MG63 (cell line): Measurements from ENCODE around the gene EIF5. TPM values are rescaled to one million over a fixed set of nuclear protein-coding genes. Genes with fewer than 3 reads are reported as not detected.
"Not testable (repeated sequence)": the region's sequence is repeated elsewhere in the genome, so short reads cannot be mapped to it uniquely, and the experiment has no call there.

Source experiments
- DNase-seq: peaks from one replicate; pipeline ENCODE4 v3.0.0-alpha.2; 2020
- H3K27me3 ChIP-seq: fragments of 250-450 bp; sonication (Bioruptor Pico); 2 replicates; pipeline ENCODE4 v1.5.1; 2020; ENCODE audit warnings: mild to moderate bottlenecking, moderate library complexity
- H3K36me3 ChIP-seq: fragments of 250-450 bp; sonication (Bioruptor Pico); 2 replicates; pipeline ENCODE4 v1.5.1; 2020; ENCODE audit warnings: mild to moderate bottlenecking, moderate library complexity
- H3K4me3 ChIP-seq: fragments of 250-450 bp; sonication (Bioruptor Pico); 2 replicates; pipeline ENCODE4 v1.5.1; 2020; ENCODE audit warnings: mild to moderate bottlenecking, moderate library complexity
- H3K9me3 ChIP-seq: fragments of 250-450 bp; sonication (Bioruptor Pico); 2 replicates; pipeline ENCODE4 v1.5.1; 2020; ENCODE audit warnings: mild to moderate bottlenecking, moderate library complexity
- total RNA-seq: library from RNA; depleted of rRNA; stranded (reverse); fragments of >200 nt; shearing (Covaris generic); gene quantifications from 2 replicates; pipeline ENCODE4 v1.2.3, GENCODE V29; 2014; ENCODE audit warnings: low replicate concordance

EIF5 gene
- total RNA-seq, 1 experiment from 2014 or later, result 180 TPM

GRCh38 chr14:103343905-103344797 is 10.1 kb downstream of the EIF5 start:
- H3K9me3 ChIP-seq, result no peaks in the 10 kb centered on the region
- H3K27me3 ChIP-seq, result no peaks in the 10 kb centered on the region
- H3K4me3 ChIP-seq, result no peak overlapping the region
- H3K36me3 ChIP-seq, result peaks cover 49% of the 10 kb centered on the region
- no peak for DNase-seq

DNA sequence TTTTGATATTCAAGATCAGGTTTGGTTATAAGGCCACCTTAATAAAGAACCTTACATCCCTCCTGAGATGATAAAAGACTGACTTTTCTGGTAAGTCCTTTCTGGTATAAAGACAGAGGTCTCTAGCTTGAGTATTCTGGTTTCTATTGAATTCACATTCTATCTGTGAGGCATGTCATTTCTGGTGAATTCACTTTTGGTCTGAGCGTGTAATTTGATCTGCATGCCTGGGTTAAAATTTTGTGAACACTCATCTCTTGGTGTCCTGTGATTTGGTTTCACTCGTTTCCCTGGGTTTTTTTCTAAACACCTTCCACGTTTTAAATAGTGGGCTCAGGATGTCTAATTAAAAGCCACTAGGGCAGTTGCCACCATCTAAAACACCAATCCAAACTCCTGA is 12.2 kb downstream of the EIF5 start:
- no peak overlapping the region for H3K4me3 ChIP-seq
- H3K27me3 ChIP-seq, result no peaks in the 10 kb centered on the region
- peaks cover 28% of the 10 kb centered on the region for H3K36me3 ChIP-seq
- H3K9me3 ChIP-seq, result no peaks in the 10 kb centered on the region
- no peak for DNase-seq

DNA sequence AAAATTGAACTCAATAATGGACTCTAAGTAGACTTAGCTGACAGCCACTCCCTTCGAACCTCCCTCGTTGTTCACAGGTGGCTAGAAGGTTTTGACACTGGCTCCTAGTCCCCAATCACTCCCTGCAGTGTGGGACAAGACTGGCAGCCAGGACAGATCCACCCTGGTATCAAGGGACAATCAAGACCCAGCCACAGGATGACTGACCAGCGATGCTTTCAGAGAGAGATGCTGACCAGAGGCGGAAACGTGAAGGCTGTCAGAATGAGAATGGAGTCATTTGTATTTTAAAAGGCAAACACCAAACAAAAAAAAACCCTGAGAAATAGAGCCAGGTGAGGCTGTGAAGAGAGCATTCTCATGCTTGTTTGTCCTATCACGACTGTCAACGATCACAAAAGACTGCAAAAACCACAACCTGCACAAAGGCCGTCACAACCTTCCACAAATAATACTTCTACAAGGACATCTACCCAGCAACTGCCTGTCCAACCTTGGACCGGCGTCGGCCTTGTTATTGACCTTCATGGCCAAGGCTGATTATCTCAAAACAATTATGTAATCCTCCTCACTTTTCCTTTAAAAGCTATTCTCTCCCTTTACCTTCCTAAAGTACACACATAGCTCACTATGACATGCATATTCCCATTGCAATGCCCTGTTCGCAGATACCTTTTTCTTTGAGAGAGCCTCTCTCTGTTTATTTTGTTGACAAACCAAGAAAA is 13.2 kb downstream of the EIF5 start:
- H3K27me3 ChIP-seq, result no peaks in the 10 kb centered on the region
- H3K9me3 ChIP-seq, result no peaks in the 10 kb centered on the region
- DNase-seq, result no peak
- peaks cover 20% of the 10 kb centered on the region for H3K36me3 ChIP-seq
- H3K4me3 ChIP-seq, result no peak overlapping the region

GRCh38 chr14:103348154-103348553 is 14.1 kb downstream of the EIF5 start:
- DNase-seq, result no peak
- H3K36me3 ChIP-seq, result peaks cover 11% of the 10 kb centered on the region
- H3K27me3 ChIP-seq, result no peaks in the 10 kb centered on the region
- H3K4me3 ChIP-seq, result no peak overlapping the region
- H3K9me3 ChIP-seq, result no peaks in the 10 kb centered on the region

DNA sequence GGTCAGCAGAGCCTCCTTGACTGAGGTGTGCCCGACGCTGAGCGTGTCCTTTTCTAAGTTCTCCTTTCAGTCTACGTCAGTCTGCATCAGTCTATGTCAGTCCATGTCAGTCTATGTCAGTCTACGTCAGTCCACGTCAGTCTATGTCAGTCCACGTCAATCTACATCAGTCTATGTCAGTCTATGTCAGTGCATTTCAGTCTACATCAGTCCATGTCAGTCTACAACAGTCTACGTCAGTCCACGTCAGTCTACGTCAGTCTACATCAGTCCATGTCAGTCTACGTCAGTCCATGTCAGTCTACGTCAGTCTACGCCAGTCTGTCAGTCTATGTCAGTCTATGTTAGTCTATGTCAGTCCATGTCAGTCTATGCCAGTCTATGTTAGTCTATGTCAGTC is 15.9 kb downstream of the EIF5 start:
- no peaks in the 10 kb centered on the region for H3K36me3 ChIP-seq
- H3K9me3 ChIP-seq, result no peaks in the 10 kb centered on the region
- no peak for DNase-seq
- no peaks in the 10 kb centered on the region for H3K27me3 ChIP-seq
- H3K4me3 ChIP-seq, result no peak overlapping the region

- no peaks in the 10 kb centered on the region for H3K36me3 ChIP-seq
- no peak for DNase-seq
- H3K4me3 ChIP-seq, result no peak overlapping the region
- H3K9me3 ChIP-seq, result no peaks in the 10 kb centered on the region
- no peaks in the 10 kb centered on the region for H3K27me3 ChIP-seq
Observed at GRCh38 chr14:103353362-103353761, 19.3 kb downstream of the EIF5 start.

DNA sequence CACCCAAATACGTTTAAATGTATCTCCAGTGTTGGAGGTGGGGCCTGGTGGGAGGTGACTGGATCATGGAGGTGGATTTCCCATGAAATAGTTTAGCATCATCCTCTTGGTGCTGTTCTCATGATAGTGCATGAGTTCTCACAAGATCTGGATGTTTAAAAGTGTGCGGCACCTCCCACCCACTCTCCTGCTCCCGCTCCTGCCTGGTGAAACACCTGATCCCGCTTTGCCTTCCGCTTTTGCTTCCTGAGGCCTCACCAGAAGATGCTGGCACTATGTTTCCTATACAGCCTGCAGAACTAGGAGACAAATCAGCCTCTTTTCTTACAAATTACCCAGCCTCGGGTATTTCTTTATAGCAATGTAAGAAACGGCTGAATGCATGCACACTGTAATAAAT is 20.1 kb downstream of the EIF5 start:
- no peak overlapping the region for H3K4me3 ChIP-seq

DNA sequence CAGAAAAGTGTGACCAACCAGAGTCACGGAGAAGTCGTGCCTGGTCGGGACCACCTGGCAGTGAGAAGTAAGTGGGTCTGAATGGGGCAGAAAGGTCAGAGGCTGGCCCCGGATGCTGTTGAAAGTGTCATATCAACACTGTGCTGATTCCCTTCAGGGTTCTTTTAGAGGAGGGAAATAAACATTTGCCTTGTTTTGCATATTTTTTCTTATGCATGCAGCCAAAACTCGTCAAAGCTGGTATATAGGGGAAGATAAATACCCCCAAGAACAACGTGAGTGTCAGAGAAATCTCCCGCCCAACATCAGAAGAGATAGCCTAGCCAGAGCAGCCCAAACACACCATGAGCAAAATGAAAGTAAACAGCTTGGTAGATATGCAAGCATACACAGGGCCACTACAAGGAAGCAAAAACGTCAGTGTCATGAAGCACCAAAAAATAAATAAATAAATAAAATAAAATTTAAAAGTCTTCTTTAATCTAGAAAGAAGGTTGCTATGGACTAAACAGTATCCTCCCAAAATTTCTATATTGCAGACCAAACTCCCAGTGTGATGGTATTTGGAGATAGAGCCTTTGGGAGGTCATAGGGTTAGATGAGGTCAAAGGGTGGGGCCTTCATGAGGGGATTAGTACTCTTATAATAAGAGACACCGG is 22.1 kb downstream of the EIF5 start:
- Histone ChIP-seq H3K9me3 (no peaks in the 10 kb centered on the region), H3K36me3 (no peaks in the 10 kb centered on the region), H3K4me3 (no peak overlapping the region), H3K27me3 (no peaks in the 10 kb centered on the region)
- no peak for DNase-seq

More for the DNA sequence above, 20.1 kb downstream of the EIF5 start:
- H3K27me3 ChIP-seq, result no peaks in the 10 kb centered on the region
- no peak for DNase-seq
- H3K36me3 ChIP-seq, result no peaks in the 10 kb centered on the region
- H3K9me3 ChIP-seq, result no peaks in the 10 kb centered on the region

DNA sequence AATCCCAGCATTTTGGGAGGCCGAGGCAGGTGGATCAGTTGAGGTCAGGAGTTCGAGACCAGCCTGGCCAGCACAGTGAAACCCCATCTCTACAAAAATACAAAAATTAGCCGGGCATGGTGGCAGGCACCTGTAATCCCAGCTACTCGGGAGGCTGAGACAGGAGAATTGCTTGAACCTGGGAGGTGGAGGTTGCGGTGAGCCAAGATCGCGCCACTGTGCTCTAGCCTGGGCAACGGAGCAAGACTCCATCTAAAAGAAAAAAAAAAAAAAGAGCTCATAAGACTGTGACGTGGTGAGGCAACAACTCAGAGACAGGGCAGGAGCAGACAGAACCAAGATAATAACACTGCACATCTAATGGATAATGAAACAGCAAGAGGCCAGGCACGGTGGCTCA is 23.5 kb downstream of the EIF5 start:
- H3K27me3 ChIP-seq, H3K4me3 ChIP-seq, H3K9me3 ChIP-seq: not testable (repeated sequence)

DNA sequence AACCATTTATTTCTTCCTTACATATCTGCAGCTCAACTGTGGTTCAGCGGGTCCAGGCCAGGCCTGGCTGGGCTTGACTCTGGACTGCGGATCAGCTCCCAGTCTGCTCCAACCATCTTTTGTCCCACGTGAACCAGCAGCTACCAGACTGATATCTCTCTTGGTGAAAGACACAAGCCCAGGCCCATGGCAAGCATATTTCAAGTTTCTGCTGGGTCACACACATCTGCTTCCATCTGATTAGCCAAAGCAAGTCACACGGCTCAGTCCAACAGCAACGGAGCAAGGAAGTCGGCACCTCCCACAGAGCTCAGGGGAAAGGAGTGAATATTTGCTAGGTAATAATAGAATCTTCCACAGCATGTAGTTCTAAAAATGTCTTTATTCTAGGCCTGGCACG is 26.5 kb downstream of the EIF5 start:
- no peaks in the 10 kb centered on the region for H3K36me3 ChIP-seq
- DNase-seq, result no peak

More for the DNA sequence above, 23.5 kb downstream of the EIF5 start:
- not testable (repeated sequence) for H3K36me3 ChIP-seq, DNase-seq

DNA sequence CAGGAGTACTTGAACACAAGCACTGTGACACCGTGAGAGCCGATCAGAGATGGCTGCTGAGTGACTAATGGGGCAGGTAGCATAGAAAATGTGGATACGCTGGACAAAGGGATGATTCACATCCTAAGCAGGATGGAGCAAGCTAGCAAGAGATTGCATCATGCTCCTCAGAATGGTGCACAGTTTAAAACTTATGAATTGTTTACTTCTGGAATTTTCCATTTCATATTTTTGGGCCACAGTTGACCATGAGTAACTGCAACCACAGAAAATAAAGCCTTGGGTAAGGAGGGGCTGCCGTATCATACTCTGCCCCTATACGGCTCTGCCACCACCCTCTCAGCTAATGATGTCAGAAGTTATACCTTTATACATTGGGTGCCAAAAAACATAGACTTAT is 27.8 kb downstream of the EIF5 start:
- Histone ChIP-seq H3K36me3 (no peaks in the 10 kb centered on the region), H3K4me3 (no peak overlapping the region), H3K9me3 (peaks cover 12% of the 10 kb centered on the region), H3K27me3 (no peaks in the 10 kb centered on the region)
- peak; percentile 23 for DNase-seq

More for the DNA sequence above, 26.5 kb downstream of the EIF5 start:
- H3K9me3 ChIP-seq, result peaks cover 12% of the 10 kb centered on the region
- H3K4me3 ChIP-seq, result no peak overlapping the region
- H3K27me3 ChIP-seq, result no peaks in the 10 kb centered on the region

GRCh38 chr14:103362780-103363179 is 28.7 kb downstream of the EIF5 start:
- DNase-seq, result no peak
- no peak overlapping the region for H3K4me3 ChIP-seq
- H3K36me3 ChIP-seq, result no peaks in the 10 kb centered on the region
- H3K27me3 ChIP-seq, result no peaks in the 10 kb centered on the region
- H3K9me3 ChIP-seq, result peaks cover 12% of the 10 kb centered on the region

- peaks cover 12% of the 10 kb centered on the region for H3K9me3 ChIP-seq
Observed at GRCh38 chr14:103366741-103367140, 32.7 kb downstream of the EIF5 start.

DNA sequence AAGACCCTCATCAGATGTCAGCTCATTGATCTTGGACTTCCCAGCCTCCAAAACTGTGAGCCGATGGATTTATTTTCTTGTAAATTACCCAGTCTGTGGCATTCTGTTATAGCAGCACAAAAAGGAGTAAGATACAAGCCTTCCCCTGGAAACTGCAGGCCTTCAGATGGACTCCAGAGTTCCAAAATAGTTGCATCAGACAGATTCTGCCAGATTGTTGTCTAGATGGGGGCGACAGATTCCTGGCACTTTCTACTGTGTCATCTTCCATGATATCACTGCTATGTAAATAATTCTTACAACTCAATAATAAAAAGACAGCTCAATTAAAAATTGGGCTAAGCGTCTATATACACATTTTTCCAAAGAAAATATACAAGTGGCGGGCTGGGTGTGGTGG is 34.0 kb downstream of the EIF5 start:
- no peak for DNase-seq
- Histone ChIP-seq H3K36me3 (no peaks in the 10 kb centered on the region), H3K9me3 (no peaks in the 10 kb centered on the region), H3K4me3 (no peak overlapping the region), H3K27me3 (no peaks in the 10 kb centered on the region)

More at GRCh38 chr14:103366741-103367140, 32.7 kb downstream of the EIF5 start:
- Histone ChIP-seq H3K36me3 (no peaks in the 10 kb centered on the region), H3K27me3 (no peaks in the 10 kb centered on the region), H3K4me3 (no peak overlapping the region)
- DNase-seq, result no peak

- no peaks in the 10 kb centered on the region for H3K36me3 ChIP-seq
- H3K4me3 ChIP-seq, result no peak overlapping the region
- no peaks in the 10 kb centered on the region for H3K27me3 ChIP-seq
- DNase-seq, result no peak
- no peaks in the 10 kb centered on the region for H3K9me3 ChIP-seq
Observed at GRCh38 chr14:103370087-103370486, 36.0 kb downstream of the EIF5 start.

- H3K4me3 ChIP-seq, result no peak overlapping the region
- DNase-seq, result no peak
Observed at GRCh38 chr14:103372017-103372416, 38.0 kb downstream of the EIF5 start.

More at GRCh38 chr14:103372017-103372416, 38.0 kb downstream of the EIF5 start:
- Histone ChIP-seq H3K36me3 (no peaks in the 10 kb centered on the region), H3K9me3 (no peaks in the 10 kb centered on the region), H3K27me3 (no peaks in the 10 kb centered on the region)
